Hepatocyte (in vitro differentiated cells): Measurements from ENCODE around the gene ZNF274.

Experiments used
- EZH2 ChIP-seq: fragments of 200-600 bp; sonication (generic); IDR thresholded peaks from 2 replicates; pipeline ENCODE4 v1.6.1; 2016; ENCODE audit warnings: antibody characterized with exemption, mild to moderate bottlenecking, borderline replicate concordance
- TF ChIP-seq, protein P1 (sequence below): fragments of 200-600 bp; sonication (generic); IDR thresholded peaks from 2 replicates; pipeline ENCODE4 v1.5.1; 2016; ENCODE audit warnings: antibody characterized with exemption, mild to moderate bottlenecking; ENCODE audit not compliant: poor library complexity

DNA sequence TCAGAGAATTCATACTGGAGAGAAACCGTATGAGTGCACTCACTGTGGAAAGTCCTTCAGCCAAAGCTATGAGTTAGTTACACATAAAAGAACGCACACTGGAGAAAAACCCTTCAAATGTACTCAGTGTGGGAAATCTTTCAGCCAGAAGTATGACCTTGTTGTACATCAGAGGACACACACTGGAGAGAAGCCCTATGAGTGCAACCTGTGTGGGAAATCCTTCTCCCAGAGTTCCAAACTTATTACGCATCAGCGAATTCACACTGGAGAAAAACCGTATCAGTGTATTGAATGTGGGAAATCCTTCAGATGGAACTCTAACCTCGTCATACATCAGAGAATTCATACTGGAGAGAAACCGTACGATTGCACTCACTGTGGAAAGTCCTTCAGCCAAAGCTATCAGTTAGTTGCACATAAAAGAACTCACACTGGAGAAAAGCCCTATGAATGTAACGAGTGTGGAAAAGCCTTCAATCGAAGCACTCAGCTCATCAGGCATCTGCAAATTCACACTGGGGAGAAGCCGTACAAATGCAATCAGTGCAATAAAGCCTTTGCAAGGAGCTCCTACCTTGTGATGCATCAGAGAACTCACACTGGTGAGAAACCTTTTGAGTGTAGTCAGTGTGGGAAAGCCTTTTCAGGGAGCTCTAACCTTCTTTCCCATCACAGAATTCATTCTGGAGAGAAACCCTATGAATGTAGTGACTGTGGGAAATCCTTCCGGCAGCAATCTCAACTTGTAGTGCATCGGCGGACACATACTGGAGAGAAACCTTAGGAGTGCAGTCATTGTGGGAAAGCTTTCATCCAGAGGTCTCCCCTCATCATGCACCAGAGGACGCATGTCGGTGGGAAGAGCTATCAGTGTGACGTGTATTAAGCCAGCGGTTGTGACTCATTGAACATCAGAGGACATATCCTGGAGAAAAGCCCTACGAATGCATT, 79.4 kb downstream of the ZNF274 start:
- TF ChIP-seq, protein P1, sequence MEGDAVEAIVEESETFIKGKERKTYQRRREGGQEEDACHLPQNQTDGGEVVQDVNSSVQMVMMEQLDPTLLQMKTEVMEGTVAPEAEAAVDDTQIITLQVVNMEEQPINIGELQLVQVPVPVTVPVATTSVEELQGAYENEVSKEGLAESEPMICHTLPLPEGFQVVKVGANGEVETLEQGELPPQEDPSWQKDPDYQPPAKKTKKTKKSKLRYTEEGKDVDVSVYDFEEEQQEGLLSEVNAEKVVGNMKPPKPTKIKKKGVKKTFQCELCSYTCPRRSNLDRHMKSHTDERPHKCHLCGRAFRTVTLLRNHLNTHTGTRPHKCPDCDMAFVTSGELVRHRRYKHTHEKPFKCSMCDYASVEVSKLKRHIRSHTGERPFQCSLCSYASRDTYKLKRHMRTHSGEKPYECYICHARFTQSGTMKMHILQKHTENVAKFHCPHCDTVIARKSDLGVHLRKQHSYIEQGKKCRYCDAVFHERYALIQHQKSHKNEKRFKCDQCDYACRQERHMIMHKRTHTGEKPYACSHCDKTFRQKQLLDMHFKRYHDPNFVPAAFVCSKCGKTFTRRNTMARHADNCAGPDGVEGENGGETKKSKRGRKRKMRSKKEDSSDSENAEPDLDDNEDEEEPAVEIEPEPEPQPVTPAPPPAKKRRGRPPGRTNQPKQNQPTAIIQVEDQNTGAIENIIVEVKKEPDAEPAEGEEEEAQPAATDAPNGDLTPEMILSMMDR = no peak
- no peak for TF ChIP-seq EZH2
